A549 (cell line): Measurements from ENCODE around the gene CTNND2. TPM values are rescaled to one million over a fixed set of nuclear protein-coding genes. Genes with fewer than 3 reads are reported as not detected.

ENCODE experiments used
- ATAC-seq, 2 experiments: fragments of 200-7000 bp in 1 of 2; fragments of >200 bp in 1 of 2; cut with Nextera tagmentation in 1 of 2; cut with Tn5 transposase in 1 of 2; 3 replicates each; pipeline versions ENCODE4 v1.8.0 to v1.9.1; 2018 to 2020; ENCODE audit warnings: mild to moderate bottlenecking in 1 of 2, moderate library complexity in 1 of 2
- CTCF ChIA-PET: fragments of 300-600 bp; sonication (Branson Sonifier 250); formaldehyde crosslinking; extraction: SDS; loops from one replicate; lab custom pipeline; 2021; ENCODE audit warnings: antibody characterized with exemption, inconsistent platforms; lab: Yijun Ruan, JAX
- POLR2A ChIA-PET: fragments of 350-600 bp; formaldehyde crosslinking; extraction: SDS; loops from one replicate; lab custom pipeline; 2021; ENCODE audit warnings: antibody characterized with exemption, inconsistent platforms; lab: Yijun Ruan, JAX
- DNase-seq, 2 experiments: peaks; one replicate each; pipeline versions ENCODE4 v3.0.0 to v3.0.0-alpha.2; 2011 to 2016; ENCODE audit warnings: low read depth in 1 of 2, low spot score in 1 of 2
- FAIRE-seq: peaks from 2 replicates; lab custom pipeline; 2011; peaks lifted over from hg19 to GRCh38; lab: Jason Lieb, UNC
- H3K27ac ChIP-seq, 2 experiments: fragments of >200 bp; sonication (Bioruptor Twin); formaldehyde crosslinking; 3 replicates each; pipeline ENCODE4 v1.5.1; 2016 to 2017
- H3K4me1 ChIP-seq: fragments of >200 bp; sonication (Bioruptor Twin); formaldehyde crosslinking; 3 replicates; pipeline ENCODE4 v1.6.1; 2016
- H3K4me2 ChIP-seq: fragments of >200 bp; sonication (Bioruptor Twin); formaldehyde crosslinking; 3 replicates; pipeline ENCODE4 v1.6.1; 2016
- H3K4me3 ChIP-seq: fragments of >200 bp; sonication (Bioruptor Twin); formaldehyde crosslinking; 3 replicates; pipeline ENCODE4 v1.5.1; 2016
- H3K9me3 ChIP-seq: fragments of >200 bp; sonication (Bioruptor Twin); formaldehyde crosslinking; 3 replicates; pipeline ENCODE4 v1.6.1; 2016
- CHD4 ChIP-seq: fragments of 200-600 bp; sonication (generic); IDR thresholded peaks from 2 replicates; pipeline ENCODE4 v1.6.1; 2016; ENCODE audit warnings: antibody characterized with exemption, mild to moderate bottlenecking, borderline replicate concordance
- FOSL2 ChIP-seq, 2 experiments: fragments of 450-650 bp in 1 of 2; fragments of >200 bp in 1 of 2; sonication (Bioruptor Twin) in 1 of 2; formaldehyde crosslinking; IDR thresholded peaks; 2 replicates each; pipeline versions ENCODE4 v1.5.0 to v1.6.1; 2016 to 2020; ENCODE audit warnings: mild to moderate bottlenecking in 1 of 2, moderate library complexity in 1 of 2
- GATA3 ChIP-seq: IDR thresholded peaks from 2 replicates; pipeline ENCODE4 v1.6.1; 2012; ENCODE audit warnings: borderline replicate concordance
- HEYL ChIP-seq: fragments of 250-450 bp; sonication (Bioruptor Pico); IDR thresholded peaks from 2 replicates; pipeline ENCODE4 v1.8.0; 2021; ENCODE audit warnings: mild to moderate bottlenecking, moderate library complexity
- HOXA7 ChIP-seq: fragments of 250-450 bp; sonication (Bioruptor Pico); IDR thresholded peaks from 2 replicates; pipeline ENCODE4 v1.5.0; 2020; ENCODE audit warnings: mild to moderate bottlenecking, moderate library complexity
- HOXB5 ChIP-seq: fragments of 250-450 bp; sonication (Bioruptor Pico); IDR thresholded peaks from 2 replicates; pipeline ENCODE4 v1.5.0; 2020; ENCODE audit warnings: mild to moderate bottlenecking, moderate library complexity
- JUN ChIP-seq, 2 experiments: fragments of >200 bp; sonication (Bioruptor Twin); formaldehyde crosslinking; IDR thresholded peaks; 2 replicates in 1 of 2; 3 replicates in 1 of 2; pipeline ENCODE4 v1.6.1; 2016 to 2017
- KDM1A ChIP-seq: fragments of 200-600 bp; sonication (generic); IDR thresholded peaks from 2 replicates; pipeline ENCODE4 v1.6.1; 2016; ENCODE audit warnings: low read depth, mild to moderate bottlenecking
- KDM5A ChIP-seq: fragments of 200-600 bp; sonication (generic); IDR thresholded peaks from 2 replicates; pipeline ENCODE4 v1.6.1; 2016; ENCODE audit warnings: antibody characterized with exemption, mild to moderate bottlenecking
- MAFK ChIP-seq: fragments of 450-650 bp; IDR thresholded peaks from 2 replicates; pipeline ENCODE4 v1.6.1; 2014; ENCODE audit not compliant: partially characterized antibody
- MAZ ChIP-seq: fragments of 150-350 bp; IDR thresholded peaks from 2 replicates; pipeline ENCODE4 v1.6.1; 2014; ENCODE audit warnings: antibody characterized with exemption, low read depth, low read length, borderline replicate concordance
- NFE2L2 ChIP-seq: fragments of 150-350 bp; conservative IDR thresholded peaks from 2 replicates; pipeline ENCODE4 v1.6.1; 2014; ENCODE audit warnings: low read length
- NPAS2 ChIP-seq: fragments of 250-450 bp; sonication (Bioruptor Pico); IDR thresholded peaks from 2 replicates; pipeline ENCODE4 v1.8.0; 2022; ENCODE audit warnings: mild to moderate bottlenecking, moderate library complexity, borderline replicate concordance
- NR3C1 ChIP-seq: fragments of >200 bp; sonication (Bioruptor Twin); formaldehyde crosslinking; IDR thresholded peaks from 3 replicates; pipeline ENCODE4 v1.6.1; 2017
- POLR2A ChIP-seq: IDR thresholded peaks from 2 replicates; pipeline ENCODE4 v1.6.1; 2012; ENCODE audit warnings: mild to moderate bottlenecking, low read length
- POLR2AphosphoS2 ChIP-seq: conservative IDR thresholded peaks from 2 replicates; pipeline ENCODE4 v1.6.1; 2012; ENCODE audit warnings: low read length, improper control_type of control experiment, inconsistent platforms
- RAD21 ChIP-seq, 2 experiments: fragments of >200 bp in 1 of 2; sonication (Bioruptor Twin) in 1 of 2; formaldehyde crosslinking in 1 of 2; IDR thresholded peaks in 1 of 2; conservative IDR thresholded peaks in 1 of 2; 2 replicates in 1 of 2; 3 replicates in 1 of 2; pipeline ENCODE4 v1.6.1; 2012 to 2018; ENCODE audit warnings: inconsistent platforms in 1 of 2
- REST ChIP-seq: fragments of 200-600 bp; sonication (generic); IDR thresholded peaks from 2 replicates; pipeline ENCODE4 v1.6.1; 2016; ENCODE audit warnings: antibody characterized with exemption, mild to moderate bottlenecking, moderate library complexity
- SREBF2 ChIP-seq: fragments of 450-650 bp; IDR thresholded peaks from 2 replicates; pipeline ENCODE4 v1.6.1; 2014; ENCODE audit warnings: mild to moderate bottlenecking, moderate library complexity
- WGBS: methylation state at CpG from one replicate; pipeline ENCODE4 v1.1.6; 2017; ENCODE audit errors: missing lambda C conversion rate; 5-methylcytosine and 5-hydroxymethylcytosine counted together
- polyA plus RNA-seq, 4 experiments: library from polyadenylated mRNA; depleted of rRNA in 3 of 4; stranded (reverse); fragments of >200 nt; fragmentation: RNase III in 1 of 4; extraction: RNeasy Plus Mini Kit Qiagen cat#74134 plus additional on column Dnase treatment in 1 of 4; gene quantifications; 2 replicates in 3 of 4; 3 replicates in 1 of 4; pipeline ENCODE4 v1.2.3, GENCODE V29; 2011 to 2017
- TF ChIP-seq, protein P1 (sequence below): fragments of >200 bp; sonication (Bioruptor Twin); formaldehyde crosslinking; IDR thresholded peaks from 2 replicates; pipeline ENCODE4 v1.6.1; 2016
- TF ChIP-seq, protein P2 (sequence below): fragments of 150-350 bp; IDR thresholded peaks from 2 replicates; pipeline ENCODE4 v1.6.1; 2014; ENCODE audit warnings: low read depth, mild to moderate bottlenecking, low read length
- TF ChIP-seq, protein P3 (sequence below): fragments of >200 bp; sonication (Bioruptor Twin); formaldehyde crosslinking; IDR thresholded peaks from 3 replicates; pipeline ENCODE4 v1.6.1; 2016
- TF ChIP-seq, protein P4 (sequence below): IDR thresholded peaks from 2 replicates; pipeline ENCODE4 v1.6.1; 2012

The CTNND2 gene
- polyA plus RNA-seq, 2 of the 4 experiments (the other 2 are of a cell fraction): not detected

- POLR2A ChIA-PET: no interaction called here
- 23% methylated on average over 1 of the region's 1 CpG for WGBS
- Histone ChIP-seq H3K4me3 (no peak overlapping the region), H3K4me2 (no peak overlapping the region), H3K4me1 (no peaks in the 10 kb centered on the region), H3K9me3 (peaks cover 12% of the 10 kb centered on the region; the same call in 1 of the 3 replicates), H3K27ac (no peak overlapping the region)
- FAIRE-seq (no peak), DNase-seq (no peak), ATAC-seq (no peak)
- CTCF ChIA-PET: no interaction called here
- TF ChIP-seq RAD21 (conservative IDR thresholded peaks at IDR 0.05 in 1 of 2, IDR thresholded peaks at IDR 0.05 in 1 of 2) (no peak), FOSL2 (IDR thresholded peaks at IDR 0.05) (no peak), FOSL2 (CRISPR knock-in tag; IDR thresholded peaks at IDR 0.05) (no peak), JUN (IDR thresholded peaks at IDR 0.05) (no peak), KDM5A (no peak)
- TF ChIP-seq, protein P1, sequence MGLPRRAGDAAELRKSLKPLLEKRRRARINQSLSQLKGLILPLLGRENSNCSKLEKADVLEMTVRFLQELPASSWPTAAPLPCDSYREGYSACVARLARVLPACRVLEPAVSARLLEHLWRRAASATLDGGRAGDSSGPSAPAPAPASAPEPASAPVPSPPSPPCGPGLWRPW: no peak
- TF ChIP-seq, protein P2, sequence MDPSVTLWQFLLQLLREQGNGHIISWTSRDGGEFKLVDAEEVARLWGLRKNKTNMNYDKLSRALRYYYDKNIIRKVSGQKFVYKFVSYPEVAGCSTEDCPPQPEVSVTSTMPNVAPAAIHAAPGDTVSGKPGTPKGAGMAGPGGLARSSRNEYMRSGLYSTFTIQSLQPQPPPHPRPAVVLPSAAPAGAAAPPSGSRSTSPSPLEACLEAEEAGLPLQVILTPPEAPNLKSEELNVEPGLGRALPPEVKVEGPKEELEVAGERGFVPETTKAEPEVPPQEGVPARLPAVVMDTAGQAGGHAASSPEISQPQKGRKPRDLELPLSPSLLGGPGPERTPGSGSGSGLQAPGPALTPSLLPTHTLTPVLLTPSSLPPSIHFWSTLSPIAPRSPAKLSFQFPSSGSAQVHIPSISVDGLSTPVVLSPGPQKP: no peak
These were observed 971.8 kb downstream of the CTNND2 start for GRCh38 chr5:10932426-10932825.

- ChIA-PET POLR2A (no interaction called here), CTCF (no interaction called here)
- Histone ChIP-seq H3K27ac (no peak overlapping the region), H3K4me2 (no peak overlapping the region), H3K4me3 (no peak overlapping the region), H3K9me3 (peaks cover 12% of the 10 kb centered on the region; the same call in 1 of the 3 replicates), H3K4me1 (no peaks in the 10 kb centered on the region)
- FAIRE-seq: no peak
- no peak for ATAC-seq
- no peak for TF ChIP-seq GATA3
- TF ChIP-seq MAFK: peak; percentile 78
- no peak for TF ChIP-seq CHD4
- TF ChIP-seq POLR2AphosphoS2: no peak
- DNase-seq: no peak
These were observed 976.6 kb downstream of the CTNND2 start for GRCh38 chr5:10927608-10928007.

DNA sequence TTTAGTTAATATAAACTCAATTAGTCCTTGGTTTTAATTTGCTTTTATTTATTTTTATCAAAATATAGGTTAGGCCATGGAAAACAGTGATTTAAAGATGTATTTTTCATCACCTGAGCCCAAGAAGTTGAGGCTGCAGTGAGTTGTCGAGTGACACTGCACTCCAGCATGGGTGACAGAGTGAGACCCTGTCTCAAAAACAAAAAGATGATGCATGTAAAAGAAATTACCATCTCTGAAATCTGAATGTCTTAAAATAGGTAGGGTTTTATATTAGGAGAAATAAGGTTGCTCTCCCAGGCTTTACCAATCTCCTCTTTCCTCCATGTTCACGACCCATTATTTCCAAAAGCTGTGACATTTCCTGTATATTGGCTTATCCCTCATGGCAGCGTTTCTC, 980.9 kb downstream of the CTNND2 start:
- ChIA-PET POLR2A (no interaction called here), CTCF (interaction anchor here (0.9 kb wide), 1 partner anchor 228 kb away, joined by 3 read pairs; no protein-coding TSS in a partner anchor)
- 7% methylated on average over 3 of the region's 3 CpGs for WGBS
- H3K9me3 ChIP-seq: peaks cover 3% of the 10 kb centered on the region; the same call in 1 of the 3 replicates
- H3K4me3 ChIP-seq: no peak overlapping the region
- no peak overlapping the region for H3K4me2 ChIP-seq
- no peaks in the 10 kb centered on the region for H3K4me1 ChIP-seq
- ATAC-seq: no peak
- TF ChIP-seq NR3C1 (no peak), NPAS2 (CRISPR knock-in tag) (no peak), CHD4 (no peak), HOXA7 (CRISPR knock-in tag) (no peak), NFE2L2 (no peak), JUN (IDR thresholded peaks at IDR 0.05) (no peak), MAZ (no peak), HOXB5 (CRISPR knock-in tag) (no peak), POLR2A (no peak), KDM1A (no peak), SREBF2 (no peak), HEYL (CRISPR knock-in tag) (no peak), REST (no peak)
- TF ChIP-seq, protein P2: no peak
- TF ChIP-seq, protein P3, sequence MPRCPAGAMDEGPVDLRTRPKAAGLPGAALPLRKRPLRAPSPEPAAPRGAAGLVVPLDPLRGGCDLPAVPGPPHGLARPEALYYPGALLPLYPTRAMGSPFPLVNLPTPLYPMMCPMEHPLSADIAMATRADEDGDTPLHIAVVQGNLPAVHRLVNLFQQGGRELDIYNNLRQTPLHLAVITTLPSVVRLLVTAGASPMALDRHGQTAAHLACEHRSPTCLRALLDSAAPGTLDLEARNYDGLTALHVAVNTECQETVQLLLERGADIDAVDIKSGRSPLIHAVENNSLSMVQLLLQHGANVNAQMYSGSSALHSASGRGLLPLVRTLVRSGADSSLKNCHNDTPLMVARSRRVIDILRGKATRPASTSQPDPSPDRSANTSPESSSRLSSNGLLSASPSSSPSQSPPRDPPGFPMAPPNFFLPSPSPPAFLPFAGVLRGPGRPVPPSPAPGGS: no peak
- TF ChIP-seq, protein P4, sequence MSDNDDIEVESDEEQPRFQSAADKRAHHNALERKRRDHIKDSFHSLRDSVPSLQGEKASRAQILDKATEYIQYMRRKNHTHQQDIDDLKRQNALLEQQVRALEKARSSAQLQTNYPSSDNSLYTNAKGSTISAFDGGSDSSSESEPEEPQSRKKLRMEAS: no peak
- TF ChIP-seq, all 56 proteins: peak for 0
- FAIRE-seq (no peak), DNase-seq (no peak)
- no peak overlapping the region for H3K27ac ChIP-seq
